DLD1 (cell line): ENCODE results near the gene BAK1.
"Not testable (repeated sequence)": the region's sequence is repeated elsewhere in the genome, so short reads cannot be mapped to it uniquely, and the experiment has no call there.

Source experiments
- in situ Hi-C: cut with HindIII; loops from 2 replicates; pipeline ENCODE4 v1.10.0; 2017; ENCODE audit warnings: low sequenced_read_pairs

The BAK1 gene

DNA sequence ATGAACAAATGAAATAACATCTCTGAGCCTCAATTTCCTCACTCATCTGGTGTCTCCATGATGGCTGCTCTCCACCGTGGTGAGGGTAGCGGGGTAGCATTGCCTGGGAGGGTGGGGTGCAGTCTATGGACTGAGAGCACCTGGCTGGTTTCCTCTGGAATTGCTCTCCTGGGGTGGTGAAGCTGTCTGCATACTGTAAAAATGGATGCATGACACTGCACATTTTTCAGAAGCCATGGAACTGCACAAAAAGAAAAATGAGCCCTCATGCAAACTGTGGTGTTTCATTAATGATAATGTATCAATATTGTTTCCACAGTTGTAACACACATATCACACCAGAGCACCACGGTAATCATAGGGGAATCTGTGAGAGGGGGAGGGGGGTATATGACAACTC lies 28.9 kb upstream of the BAK1 start:
- in situ Hi-C loops, result no loop called here

DNA sequence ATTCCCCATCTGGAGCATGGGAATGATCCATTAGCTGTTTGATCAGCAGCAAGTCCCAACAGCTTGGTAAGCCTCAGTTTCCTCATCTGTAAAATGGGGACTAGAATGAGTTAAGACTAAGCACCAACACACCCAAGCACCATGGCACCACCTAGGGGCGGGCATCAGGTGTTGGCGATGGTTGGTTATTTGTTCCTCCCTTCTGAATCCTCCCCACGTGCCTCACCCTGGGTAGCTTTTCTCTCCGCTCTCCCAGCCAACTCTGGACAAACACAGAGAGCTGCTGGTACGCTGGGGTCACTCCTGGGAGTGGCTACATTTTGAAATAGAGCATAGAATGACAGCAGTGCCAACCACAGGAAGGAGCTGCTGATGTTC lies 27.7 kb upstream of the BAK1 start:
- in situ Hi-C loops, result no loop called here

DNA sequence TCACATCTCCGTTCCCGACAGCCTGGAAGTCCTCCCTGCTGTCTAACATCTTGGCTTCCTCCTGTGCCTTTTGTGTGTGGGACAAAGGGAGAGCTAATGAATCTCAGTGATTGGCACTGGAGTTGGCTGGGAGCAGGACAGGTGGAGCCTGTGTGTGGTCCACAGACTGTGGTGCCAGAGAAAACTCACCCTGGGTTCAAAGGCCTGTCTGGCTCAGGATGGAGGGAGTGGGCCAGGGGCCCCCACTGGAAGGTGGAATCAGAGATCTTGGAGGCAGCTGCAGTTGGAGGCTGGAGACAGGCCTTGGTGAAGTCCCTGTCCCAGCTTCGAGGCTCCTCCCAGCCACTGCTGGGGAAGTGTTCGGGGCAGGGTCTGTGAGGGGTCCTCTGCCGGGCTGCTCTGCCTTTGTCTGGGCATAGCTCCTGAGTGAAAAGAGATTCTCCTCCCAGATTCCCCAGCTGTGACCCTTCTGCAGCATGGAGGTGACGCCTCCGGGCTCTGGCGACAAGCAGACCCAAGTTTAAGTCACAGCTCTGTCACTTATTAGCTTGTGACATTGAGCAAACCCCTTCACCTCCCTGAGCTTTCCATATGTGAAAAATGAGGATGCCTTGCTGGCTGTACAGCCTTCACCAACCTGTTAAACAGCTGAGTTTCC lies 27.2 kb upstream of the BAK1 start:
- in situ Hi-C loops, result no loop called here

DNA sequence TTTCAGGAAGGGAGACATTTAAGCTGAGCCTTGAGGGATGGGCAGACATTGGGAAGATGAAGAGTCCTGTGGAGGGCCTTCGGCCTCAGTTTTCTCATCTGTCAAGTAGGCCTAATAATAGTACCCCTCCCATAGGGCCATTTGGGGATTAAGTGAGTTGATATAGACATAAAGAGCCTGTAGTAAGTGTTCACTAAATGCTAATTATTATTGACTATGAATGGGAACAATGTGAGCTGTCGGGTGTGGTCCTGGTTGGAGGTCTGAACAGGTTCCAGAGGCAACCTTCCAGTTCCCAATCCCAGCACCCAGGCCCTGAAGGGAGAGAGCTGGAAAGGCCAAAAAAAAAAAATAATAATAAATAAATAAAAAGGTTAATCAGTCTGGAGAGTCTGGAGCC lies 26.6 kb upstream of the BAK1 start:
- in situ Hi-C loops, result no loop called here

- in situ Hi-C loops, result no loop called here
Measured at GRCh38 chr6:33604941-33605854, 25.1 kb upstream of the BAK1 start.

GRCh38 chr6:33602180-33602579 lies 22.1 kb upstream of the BAK1 start:
- in situ Hi-C loops, result no loop called here

DNA sequence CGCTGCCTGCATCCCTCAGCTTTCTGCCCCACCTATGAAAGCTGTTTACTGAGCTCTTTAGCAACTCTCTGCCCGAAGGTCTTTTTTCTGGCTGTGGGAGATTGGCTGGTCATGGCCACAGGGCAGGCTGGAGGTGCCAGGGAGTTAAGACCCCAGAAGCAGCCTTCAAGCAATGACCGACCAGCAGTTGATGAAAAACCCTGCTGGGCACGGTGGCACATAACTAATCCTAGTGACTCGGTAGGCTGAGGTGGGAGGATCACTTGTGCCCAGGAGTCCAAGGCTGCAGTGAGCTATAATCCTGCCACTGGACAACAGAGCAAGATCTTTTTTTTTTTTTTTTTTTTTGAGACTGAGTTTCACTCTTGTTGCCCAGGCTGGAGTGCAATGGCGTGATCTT lies 20.7 kb upstream of the BAK1 start:
- in situ Hi-C loops, result no loop called here

DNA sequence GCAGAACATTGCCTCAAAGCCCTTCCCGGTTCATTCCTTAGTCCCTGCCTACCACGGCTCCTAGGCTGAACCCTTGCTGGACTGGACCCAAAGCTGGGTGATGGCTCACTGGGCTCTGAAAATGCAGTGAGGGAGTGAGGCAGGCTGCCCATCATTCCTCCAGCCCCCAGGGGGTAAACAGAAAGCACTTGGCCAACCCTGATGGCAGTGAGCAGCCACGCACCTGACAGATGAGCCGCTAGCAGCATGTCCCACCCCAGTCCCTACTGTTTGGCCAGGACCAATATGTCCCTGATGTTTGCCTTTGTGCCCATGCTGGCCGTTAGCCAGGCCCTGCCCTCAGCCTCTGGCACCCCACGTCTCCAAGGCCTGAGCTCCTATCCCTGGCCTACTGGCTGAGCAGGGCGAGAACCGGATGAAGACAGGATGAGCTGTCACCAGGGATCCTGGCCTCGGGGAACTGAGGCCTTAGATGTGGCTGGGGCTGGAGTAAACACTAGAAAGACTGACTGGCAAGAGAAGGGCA lies 19.4 kb upstream of the BAK1 start:
- in situ Hi-C loops, result no loop called here

- in situ Hi-C loops, result no loop called here
Measured at GRCh38 chr6:33597551-33598322, 17.7 kb upstream of the BAK1 start.

DNA sequence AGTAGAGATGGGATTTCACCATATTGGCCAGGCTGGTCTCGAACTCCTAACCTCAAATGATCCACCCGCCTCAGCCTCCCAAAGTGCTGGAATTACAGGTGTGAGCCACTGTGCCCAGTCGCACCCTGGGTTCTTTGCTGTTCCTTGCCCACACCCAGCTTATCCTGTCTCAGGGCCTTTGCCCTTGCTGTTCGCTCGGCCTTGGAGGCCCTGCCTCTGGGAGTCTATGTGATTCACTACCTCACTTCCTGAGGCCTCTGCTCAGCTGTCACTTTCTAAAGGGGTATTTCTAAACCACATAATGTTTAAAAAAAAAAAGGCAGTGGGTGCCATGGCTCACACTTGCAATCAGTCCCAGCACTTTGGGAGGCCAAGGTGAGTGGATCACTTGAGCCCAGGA lies 16.8 kb upstream of the BAK1 start:
- in situ Hi-C loops, result not testable (repeated sequence)

DNA sequence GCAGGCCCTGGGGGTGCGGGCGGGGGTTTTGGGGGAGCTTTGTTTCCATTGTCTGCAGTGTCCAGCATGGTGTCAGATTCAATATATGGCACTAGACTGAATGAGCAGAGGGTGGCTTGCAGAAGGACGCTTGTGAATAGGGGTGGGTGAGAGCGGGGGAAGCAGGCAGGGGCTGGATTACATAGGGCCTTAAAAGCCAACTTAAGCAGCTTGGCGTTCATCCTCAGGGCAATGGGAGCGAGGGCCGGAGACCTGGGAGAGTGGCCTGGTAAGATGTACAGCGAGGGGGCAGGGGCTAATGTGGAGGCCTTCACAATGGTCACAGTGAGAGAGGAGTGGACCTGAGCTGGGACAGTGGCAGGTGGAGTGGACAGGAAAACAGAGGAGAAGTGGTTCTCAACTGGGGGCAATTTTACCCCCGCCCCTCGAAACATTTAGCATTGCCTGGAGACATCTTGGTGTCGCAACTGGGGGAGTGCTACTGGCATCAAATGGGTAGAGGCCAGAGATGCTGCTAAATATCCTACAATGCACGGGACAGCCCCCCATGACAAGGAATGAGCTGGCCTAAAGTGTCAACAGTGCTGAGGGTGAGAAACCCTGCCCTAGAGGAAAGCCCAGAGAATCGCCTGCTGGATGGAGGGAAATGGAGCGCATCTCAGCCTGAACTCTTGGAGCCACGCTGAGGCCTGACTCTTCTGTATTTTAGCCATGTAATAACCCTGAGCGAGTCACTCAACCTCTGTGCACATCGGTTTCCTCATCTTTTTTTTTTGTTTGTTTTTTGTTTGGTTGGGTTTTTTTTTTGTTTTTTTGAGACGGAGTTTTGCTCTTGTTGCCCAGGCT lies 15.1 kb upstream of the BAK1 start:
- in situ Hi-C loops, result no loop called here

- in situ Hi-C loops, result no loop called here
Measured at GRCh38 chr6:33593414-33593727, 13.3 kb upstream of the BAK1 start.

GRCh38 chr6:33592595-33593413 lies 12.7 kb upstream of the BAK1 start:
- in situ Hi-C loops, result no loop called here

DNA sequence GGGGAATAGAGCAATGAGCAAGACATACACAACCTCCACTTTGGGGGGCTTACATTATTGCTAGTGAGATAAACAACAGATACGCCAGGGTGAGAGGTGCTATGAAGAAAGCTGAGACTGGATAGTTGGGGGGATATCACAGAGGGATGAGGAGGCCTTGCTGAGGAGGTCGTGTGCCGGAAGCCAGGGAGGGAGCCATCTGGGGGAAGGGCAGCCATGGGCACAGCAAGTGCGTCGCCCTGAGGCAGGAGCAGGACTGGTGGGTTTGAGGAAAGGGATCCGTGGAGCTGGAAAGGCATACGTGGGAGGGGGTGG lies 12.2 kb upstream of the BAK1 start:
- in situ Hi-C loops, result no loop called here

DNA sequence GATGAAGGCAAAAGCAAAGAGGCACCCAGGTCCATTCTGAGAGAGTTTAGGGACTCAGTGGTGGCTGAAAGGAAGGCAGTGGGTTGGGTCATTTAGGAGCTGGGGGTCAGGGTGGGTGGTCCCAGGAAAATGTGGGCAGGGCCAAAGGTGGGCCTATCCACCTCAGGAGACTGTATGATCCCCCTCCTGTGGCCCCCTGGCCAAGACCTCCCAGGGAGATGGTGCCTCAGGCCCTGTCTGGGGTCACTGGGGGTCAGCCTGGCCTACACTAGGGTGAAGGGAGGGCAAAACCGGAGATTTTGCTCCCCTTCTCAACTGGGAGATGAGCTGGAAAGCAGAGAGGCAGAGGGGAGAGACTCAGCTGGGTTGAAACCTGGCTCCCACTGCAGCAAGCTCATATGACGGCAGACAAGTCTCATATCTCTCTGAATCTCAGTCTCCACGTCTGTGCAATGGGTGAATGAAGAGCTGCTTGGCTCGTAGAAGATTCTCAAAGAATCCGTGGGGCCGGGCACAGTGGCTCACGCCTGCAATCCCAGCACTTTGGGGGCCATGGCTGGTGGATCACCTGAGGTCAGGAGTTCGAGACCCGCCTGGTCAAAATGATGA lies 11.5 kb upstream of the BAK1 start:
- in situ Hi-C loops, result no loop called here

- in situ Hi-C loops, result no loop called here
Measured at GRCh38 chr6:33590531-33591198, 10.6 kb upstream of the BAK1 start.

DNA sequence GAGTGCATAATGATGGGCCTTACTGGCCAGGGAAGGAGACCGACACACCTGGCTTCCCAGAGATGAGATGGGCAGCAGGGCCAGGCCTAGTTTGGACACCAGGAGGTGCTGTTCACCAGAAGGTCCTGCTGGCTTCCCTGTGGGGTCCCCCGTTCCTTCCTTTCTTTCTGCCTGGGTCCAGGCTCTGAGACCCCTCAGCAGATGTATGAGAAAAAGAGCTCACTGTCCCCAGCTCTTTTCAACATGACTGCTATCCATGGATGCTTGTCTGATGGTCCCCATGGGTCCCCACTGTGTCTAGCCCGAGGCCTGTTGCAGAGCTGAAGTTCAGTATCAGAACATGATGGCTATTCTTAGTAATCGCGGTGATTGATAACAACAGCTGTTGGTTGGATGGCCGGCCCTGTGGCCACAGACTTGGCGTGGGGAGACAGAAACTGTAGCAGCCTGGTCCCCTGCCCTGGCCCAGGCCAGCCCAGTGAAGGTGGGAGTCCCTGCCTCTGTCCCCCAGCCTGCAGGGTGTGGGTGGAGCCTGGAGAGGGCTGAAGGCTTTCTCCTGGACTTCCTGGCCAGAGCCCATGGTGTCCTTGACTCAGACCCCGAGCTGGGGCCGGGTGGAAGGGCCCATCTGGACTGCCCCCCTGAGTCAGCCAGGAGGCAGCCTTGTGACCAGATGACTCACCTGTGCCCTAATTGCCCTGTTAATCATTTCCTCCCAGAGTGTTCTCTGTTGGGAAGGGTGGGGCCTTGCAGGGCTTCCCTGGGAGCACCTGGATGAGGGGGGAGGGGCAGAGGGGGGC lies 9.9 kb upstream of the BAK1 start:
- in situ Hi-C loops, result loop anchor here (10.0 kb wide), 2 partner anchors 65 to 255 kb away; no protein-coding TSS in a partner anchor

GRCh38 chr6:33589392-33589730 lies 9.3 kb upstream of the BAK1 start:
- in situ Hi-C loops, result loop anchor here (10.0 kb wide), 2 partner anchors 65 to 255 kb away; no protein-coding TSS in a partner anchor
